Stimulated activated CD8-positive, alpha-beta memory T cell treated with anti-CD3 and anti-CD28 coated beads, Interleukin-4, amount 100 ng/mL, for 48 hours (primary cell): ENCODE measurements around the gene GNLY.

Experiments
- DNase-seq: peaks from one replicate; pipeline ENCODE4 v3.0.0-alpha.2; 2020

Gene GNLY

DNA sequence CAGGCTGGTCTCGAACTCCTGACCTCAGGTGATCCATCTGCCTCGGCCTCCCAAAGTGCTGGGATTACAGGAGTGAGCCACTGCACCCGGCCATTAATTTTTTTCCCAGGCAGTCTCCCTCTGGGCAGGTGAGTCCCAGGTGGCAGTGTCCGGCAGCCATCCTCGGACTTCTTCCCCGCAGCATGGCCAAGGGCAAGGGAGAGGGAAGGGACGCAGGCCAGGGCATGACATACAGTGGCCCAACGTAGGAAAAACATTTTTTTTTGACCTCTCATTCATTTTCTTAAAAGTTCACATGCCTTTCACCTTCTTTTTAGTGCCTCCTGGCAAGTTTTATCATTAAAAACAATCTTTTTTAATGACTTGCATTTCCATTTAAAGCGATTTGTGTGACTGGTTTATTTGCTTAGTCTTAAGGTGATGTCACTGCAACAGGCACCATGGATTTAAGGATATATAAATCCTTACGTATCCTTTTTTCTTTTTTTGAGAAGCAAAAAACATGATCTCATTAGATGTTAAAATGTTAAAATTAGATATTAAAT lies 36.6 kb downstream of the GNLY start:
- DNase-seq = no peak

DNA sequence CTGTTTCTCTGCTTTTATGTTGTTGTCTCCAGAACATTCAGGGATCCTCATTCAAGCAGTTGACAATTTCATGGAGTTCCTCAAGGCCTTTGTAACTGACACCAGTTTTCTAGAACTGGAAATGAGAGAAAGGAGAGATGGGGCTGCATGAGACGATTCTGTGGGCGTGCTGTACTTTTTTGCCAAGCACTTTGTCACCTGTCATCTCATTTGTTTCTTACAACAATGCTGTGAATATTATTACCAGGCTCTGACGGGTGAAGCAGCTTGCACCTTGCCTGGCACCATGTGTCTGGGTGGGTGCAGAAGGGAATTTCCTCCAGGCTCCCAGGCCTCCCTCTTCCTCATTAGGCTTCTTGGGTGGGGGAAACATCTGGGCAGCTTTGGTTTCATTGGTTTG lies 37.4 kb downstream of the GNLY start:
- no peak for DNase-seq

DNA sequence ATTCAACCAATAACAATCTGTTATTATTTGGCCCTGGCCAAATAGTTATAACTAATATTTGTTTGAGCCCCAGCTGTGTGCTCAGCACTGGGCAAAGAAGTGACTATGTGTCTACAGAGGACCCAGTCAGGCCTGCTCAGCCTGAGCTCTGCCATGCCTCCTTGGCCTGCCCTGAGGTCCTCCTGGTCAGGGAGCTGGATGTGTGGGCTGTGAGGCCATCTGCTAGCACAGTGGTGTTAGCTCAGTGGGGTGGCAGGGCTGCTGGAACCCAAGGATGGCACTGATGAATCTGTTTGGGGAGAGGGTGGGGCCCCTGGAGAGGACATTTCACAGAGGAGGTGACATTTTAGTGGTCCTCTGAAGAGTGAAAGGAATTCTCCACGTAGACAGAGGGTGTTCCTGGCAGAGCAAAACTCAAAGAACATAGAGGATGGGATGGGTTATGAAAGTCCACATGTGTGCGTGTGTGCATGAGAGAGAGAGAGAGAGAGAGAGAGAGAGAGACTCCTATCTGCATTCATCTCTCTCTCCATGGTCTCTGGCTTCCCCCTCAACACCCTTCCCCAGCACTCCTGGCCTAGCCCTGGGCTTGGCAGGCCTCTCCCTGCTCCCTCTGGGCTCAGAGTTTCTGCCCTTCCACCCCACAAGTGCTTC lies 38.4 kb downstream of the GNLY start:
- DNase-seq = no peak

DNA sequence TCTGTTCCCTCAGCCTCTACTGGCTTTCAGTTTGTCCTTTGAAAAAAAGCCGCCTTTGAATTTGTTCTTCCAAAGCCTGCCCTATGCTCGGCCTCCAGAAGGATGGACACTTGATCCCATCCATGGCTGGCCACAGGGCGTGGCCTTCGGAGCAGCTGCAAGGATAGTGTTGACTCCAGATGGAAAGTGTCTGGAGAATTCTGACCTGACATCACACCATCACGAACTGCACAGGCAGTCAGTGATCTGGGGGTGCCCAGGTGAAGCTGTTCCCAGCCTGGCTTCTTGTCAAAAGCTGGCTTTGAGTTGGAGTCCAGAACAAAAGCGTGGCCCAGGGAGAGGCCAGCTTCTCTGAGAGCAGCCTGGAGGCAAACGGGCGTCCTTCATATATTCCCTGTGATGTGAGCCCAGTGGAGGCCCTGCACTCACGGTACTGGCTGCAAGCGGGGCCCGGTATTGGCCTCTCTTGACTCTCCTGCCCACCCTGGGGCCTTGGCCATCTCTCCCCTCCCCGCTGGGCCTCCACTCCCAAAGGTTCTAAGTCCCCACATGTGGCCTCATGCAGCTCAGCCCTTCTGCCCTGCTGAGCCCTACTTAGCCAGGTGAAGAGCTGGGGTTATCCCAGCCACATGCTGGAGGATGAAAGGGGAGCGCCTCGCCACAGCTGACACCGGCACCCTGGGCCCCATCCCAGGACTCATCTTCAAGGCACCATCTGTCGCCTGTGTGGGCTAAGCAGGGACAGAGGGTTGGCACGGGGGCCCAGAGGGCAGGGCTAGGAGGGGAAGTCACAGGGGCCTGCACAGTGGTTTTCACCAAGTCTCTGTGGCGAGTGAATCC lies 39.2 kb downstream of the GNLY start:
- DNase-seq = no peak

DNA sequence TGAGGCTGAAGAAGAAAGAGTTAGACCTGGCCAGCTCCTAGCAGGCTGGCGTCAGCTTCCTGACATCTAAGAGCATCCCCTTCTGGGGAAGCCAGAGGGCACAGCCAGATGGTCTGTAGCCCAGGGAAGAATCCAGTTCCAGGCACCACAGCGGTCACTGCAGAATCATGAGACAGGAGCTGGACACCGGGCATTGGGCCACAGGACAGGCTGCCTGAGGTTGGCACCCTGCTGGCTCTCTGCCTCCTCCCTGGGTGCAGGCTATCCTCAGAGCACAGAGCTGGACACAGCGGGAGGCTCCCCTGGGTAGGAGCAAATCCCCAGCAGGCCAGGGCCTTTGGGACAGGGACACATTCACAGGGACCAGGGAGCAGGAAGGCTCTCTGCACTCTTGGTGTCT lies 39.9 kb downstream of the GNLY start:
- no peak for DNase-seq

DNA sequence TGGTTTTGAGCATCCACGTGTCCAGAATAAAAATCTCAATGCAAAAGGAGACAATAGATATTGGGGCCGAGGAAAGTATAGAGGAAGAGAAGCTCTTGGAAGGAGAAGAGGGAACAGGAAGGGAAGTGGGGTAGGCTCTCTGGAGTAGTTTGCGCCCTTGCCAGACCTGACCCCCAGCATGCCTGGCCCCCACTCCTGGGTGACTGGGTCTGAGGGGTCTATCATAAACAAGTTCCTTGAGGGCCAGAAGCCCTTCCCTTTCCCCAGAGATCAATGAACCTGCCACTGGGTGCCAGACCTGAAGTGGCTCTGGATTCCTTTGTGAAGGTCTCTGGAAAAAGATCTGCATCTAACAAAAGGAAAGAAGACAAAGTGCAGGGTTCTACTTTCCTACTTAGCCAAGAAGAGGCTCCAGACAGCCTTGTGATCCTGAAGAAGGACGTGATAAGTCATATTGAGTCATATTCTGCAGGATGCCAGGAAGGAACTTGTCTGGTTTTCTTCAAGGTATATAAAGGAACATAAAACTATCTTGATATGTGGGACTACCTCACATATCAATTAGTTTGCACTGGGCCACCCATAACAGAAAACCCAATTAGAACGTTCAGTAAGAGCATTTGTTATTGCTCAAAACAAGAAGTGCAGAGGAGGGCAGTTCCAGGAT lies 40.9 kb downstream of the GNLY start:
- no peak for DNase-seq

DNA sequence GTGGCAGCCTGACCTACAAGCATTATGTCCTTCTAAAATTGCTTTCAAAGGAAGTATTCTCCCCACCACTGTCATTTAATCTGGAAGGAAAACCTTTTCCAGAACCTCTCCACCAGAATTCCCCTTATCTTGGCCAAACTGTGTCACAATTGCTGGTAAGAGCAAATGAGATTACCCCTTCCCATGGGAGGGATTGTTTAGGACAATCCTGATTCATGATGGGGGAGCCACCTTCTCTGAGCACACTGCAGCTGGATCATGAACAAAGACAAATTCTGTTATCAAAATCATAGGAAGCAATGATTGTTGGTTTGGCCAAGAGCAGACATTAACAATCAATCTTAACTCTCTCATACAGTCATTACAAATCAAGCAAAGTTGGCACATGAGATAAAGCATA lies 41.5 kb downstream of the GNLY start:
- DNase-seq = no peak

DNA sequence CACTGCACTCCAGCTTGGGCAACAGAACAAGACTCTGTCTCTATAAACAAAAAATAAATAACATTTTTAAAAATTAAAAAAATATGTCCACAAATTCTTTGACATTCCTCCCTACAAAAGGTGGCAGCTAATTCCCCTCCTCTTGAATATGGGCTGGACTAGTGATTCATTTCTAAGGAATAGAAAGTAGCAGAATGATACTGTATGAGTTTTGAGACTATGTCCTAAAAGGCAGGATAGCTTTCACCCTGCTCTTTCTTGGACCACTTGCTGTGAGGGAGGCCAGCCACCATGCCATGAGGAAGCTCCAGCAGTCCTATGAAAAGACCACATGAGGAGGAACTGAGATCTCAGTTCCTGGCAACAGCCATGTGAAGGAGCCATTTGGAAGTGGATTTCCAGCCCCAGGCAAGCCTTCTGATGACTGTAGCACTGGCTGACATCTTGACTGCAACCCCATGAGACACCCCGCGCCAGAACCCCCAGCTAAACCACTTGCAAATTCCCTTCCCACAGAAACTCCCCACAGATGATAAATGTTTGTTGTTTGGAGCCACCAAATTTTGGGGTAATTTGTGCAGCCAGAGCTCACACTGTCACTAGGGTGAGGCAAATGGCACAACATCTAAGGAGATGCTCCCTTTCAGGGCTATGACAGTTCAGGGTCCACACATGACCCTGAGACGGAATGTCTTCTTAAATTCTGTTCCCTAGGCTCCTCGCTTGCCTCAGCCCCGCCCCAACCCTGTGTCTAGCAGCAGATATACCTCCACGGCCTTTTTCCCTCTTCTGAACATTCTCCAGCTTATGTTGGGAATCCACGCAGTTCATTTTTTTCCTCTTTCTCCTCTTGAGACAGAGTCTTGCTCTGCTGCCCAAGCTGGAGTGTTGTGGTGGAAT lies 42.5 kb downstream of the GNLY start:
- DNase-seq = no peak

DNA sequence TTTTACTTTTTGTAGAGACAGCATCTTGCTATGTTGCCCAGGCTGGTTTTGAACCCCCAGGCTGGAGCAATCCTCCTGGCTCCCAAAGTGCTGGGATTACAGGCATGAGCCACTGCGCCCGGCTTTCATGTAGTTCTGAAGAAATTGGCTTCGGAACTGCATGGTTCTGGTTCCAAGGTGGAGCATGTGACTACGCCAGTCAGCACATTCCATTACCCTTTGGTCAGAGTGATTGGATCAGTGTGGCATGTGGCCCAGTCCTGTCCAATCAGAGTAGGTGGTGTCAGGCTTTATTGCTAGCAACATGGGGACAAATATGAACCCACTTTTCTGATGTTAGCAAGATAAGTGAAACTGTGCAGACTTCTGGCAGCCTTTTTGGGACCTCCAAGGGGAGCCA lies 43.3 kb downstream of the GNLY start:
- DNase-seq = no peak

DNA sequence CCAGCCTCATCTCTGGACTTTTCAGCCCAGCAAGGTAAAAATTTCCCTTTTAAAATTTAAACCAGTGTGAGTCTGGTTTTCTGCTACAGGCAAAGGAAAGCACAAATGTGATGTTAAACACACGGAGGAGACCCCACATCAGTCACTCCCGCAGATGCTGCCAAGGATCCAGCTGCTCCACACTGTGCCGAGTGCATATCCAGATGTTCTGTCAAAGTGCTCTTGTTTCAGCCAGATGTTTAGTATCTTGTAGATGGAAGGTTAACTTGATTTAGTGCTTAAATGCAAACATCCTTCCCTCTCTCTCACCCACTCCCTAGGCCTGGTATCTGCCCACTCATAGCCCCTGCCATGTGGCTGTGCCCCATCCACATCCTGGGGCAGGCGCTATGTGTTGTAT lies 43.8 kb downstream of the GNLY start:
- no peak for DNase-seq

DNA sequence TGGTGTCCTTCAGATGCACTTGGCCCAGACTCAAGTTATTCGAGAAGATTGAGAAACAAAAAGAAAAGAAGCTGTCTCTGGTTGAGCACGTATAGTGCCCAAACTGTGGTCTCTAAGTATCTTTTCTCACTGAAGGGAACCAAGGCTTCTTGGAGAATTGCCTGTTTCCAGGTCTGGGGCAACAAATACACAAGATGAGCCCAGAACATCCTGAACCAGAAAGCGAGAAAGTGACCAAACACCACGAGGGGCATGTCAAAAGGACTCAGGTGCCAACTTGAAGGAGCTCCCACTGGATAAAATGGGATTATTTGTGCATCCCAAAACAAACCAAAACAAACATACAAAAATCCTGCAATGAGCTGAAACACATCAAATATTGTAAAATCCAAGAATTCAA lies 46.0 kb downstream of the GNLY start:
- DNase-seq = no peak

DNA sequence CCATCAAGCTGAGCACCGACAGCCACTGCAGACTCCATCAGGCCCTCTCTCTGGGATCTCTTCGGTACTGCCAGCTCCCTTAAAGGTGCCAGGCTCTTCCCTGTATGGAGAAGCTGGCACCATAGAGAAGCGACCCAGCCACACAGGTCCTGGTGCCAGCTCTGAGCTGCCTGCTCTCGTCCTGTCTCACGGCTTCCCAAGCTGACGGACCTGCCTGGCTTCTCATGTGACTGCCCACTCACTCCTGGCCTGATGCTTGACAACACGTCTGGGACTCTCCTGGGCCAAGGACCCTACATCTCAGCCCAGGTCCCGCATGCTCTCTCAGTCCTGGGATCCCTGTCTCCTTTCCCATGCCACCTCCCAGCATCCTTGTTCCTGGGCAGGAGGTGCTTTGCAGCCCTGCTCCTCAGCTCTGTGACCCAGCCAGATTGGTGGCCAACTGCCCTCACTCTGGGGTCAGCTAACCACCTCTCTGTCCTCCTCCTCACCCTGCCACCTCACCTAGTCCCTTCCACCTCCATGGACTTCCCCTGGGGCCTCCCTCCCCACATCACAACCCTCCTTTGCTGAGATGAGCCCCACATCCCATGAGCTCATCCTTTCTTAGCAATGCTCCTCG lies 47.2 kb downstream of the GNLY start:
- no peak for DNase-seq

DNA sequence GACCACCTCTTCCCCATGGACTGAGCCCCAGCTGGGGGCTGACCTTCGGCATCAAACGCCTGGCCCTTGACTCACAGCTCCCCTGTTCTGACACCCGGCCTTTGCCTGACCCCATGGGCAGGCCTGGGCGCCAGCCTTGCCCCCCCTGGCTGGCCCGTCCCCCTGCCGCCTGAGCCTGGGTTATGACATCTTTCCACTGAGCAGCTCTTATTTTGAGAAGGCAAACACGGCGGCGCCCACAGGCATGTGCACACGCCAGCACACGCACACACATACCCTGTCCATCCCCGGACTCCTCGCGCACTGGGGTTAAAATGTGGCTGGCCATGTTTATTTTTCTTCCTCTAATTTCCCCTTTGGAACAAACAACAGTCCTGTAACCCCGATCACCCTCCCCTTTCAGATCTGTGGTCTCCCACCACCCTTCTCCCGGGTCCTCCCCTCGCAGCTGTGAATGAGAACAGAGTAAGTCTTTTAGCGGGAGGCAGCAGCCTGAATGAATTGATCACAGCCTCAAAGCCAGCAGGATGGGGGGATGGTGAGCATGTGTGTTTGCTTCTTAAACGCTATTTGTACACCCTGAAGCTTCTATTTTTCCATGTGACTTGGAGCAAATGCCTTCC lies 47.8 kb downstream of the GNLY start:
- no peak for DNase-seq

DNA sequence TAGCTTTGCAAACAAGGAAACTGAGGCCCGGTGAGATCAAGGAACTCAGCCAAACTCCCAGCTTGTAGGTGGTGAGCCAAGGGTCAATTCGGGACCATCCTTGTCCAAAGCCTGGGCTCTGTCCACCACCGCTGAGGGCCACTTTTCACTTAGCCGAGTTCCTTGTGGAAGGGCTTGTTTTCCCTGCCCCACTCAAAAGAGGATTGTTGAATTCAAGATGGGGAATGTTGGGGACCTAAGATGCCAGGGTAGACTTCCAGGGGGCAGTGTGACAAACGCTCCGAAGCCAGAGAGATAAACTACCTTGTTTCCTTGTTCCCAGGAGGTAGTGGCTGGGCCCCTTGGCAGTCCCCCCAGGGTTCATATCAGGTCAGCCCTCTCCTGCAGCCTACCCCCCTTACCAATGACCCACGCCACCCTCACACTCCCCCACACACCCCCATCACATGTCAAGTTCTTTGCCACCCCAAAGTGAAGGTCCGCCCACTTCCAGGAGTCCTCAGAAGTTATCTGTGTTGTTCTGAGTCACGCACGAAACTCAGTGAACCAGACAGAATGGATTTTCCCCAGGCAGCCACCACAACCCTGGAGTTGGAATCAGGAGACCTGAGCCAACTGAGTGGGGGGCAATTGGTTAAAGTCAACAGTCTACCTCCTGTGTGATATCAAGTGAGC lies 49.3 kb downstream of the GNLY start:
- no peak for DNase-seq

DNA sequence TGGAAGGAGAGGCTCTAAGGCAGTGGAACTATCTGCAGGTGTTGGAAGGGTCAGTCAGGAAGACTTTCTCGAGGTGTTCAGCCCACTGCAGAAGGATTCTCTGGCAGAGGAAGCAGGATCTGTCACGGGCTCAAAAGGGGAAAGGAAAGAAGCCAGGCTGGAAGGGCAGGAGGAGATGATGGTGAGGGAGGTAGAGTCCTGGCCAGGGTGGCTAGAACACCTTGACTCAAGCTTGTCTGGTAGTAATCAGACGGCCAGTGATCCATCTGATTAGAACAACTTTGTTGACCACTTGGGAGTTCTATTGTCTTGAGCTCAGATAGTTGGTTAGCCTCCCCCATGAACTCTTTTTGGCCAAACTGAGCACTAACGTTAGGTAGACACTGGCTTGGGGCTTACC lies 49.9 kb downstream of the GNLY start:
- DNase-seq = no peak

DNA sequence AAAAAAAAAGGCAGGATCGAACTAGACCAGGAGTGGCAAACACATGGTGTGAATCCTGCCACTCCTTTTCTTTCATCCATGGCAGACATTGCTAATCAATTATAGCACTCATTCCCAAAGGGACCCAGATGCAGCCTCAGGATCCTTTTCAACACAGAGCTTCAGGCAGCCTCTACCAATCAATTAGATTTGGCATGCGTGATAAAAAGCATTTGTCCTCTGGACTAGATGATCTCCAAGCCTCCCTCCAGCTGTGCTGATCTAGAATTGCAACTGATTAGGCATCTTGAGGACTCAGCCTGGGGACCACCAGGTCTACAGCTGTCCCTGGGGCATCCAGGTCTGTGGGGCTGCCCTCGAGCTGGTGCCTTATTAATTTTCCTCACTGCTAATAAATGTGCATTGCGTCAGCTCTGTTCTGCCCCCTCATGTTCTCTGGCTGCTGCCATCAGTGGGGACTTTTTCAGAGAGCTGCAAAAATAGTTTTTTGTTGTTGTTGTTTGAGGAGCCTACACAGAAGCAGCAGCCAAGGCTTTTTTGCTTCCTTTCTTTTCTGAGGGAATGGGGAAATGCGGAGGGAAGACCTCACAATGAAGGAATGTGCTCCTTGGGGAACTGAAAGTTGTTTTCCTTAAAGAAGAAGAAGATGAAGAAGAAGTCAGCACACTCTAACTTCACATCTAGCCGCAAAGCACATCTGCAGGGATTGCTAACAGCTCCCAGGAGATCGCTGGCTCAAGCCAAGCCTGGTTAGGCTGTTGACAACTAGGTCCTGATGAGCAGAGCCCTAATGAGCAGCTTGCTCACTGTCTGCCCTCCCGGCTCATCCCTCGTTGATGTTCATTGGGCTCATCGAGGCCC lies 50.8 kb downstream of the GNLY start:
- no peak for DNase-seq

DNA sequence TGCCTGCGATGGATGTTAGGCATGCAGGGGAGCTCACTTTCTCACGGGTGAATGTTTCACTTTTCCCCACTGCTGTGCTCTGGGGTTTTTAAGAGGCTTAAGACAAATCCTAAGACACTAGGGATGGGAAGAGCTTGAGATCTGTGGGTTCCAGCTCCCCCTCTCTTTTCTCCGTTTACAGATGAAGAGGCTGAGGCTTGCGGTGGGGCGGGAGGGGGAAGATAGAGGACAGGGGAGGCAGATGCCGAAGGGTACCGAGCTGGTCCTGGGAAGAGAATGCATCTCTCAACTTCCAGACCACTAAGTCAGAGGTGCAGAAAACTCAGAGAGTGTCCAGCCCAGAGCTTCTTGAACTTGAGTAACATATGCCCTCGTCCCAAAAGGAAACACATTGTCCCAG lies 51.5 kb downstream of the GNLY start:
- no peak for DNase-seq

DNA sequence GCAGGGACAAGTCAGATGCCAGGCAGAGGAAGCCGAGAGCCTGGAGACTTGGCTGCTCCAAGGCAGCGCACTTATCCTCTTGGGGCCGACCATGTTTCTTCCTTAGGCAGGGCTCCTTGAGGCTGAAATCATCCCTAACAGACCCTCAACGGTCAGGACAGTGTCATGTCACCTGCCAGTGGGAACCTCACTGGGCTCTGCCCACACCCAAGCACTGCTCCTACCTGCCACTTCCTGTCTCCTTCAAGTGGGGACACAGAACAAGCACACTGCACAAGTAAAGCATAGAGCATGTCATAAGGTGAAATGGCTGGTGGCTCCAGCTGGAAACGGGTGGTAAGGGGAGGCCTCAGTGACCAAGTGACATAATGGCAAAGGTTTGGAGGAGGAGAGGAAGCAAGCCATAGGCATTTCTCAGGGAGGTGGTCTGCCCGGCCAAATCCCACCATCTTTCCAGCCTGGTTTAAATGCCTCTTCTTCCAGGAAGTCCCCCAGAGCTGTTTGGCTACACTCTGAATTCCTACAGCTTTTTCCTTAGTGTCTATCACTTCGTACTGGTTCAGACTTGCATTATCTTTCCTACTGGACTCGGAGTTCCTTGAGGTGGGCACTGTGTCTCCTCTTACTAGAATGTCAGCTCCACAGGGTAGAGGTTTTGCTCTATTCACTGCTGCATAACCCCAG lies 52.3 kb downstream of the GNLY start:
- DNase-seq = no peak

DNA sequence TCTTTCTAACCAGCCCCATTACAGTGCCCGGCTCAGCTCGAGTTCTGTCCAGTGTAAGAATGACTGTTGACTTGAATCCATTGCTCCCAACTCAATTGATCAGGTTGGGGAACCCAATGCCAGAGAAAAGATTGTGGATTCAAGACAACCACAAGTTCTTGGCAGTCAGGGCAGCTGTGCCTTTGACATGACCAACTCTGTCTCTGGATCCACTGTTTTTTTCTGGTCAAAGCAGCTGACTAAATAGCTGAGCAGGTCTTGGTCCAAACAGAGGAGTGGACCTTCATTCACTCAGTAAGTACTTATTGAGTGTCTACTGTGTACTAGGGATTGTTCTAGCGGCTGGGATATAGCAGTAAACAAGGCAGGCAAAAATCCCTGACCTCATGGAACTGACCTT lies 53.3 kb downstream of the GNLY start:
- DNase-seq = no peak
